Astrocyte (in vitro differentiated cells and primary cell): ENCODE measurements around the gene AATF. TPM values are rescaled to one million over a fixed set of nuclear protein-coding genes. Genes with fewer than 3 reads are reported as not detected.

ENCODE experiments used
- DNase-seq: peaks from one replicate; pipeline ENCODE4 v3.0.0-alpha.2; 2010; ENCODE audit warnings: low read depth
- FAIRE-seq: peaks from 2 replicates; lab custom pipeline; 2011; peaks lifted over from hg19 to GRCh38; lab: Jason Lieb, UNC
- H2AFZ ChIP-seq: 2 replicates; pipeline ENCODE4 v1.6.0; 2012; ENCODE audit warnings: low read depth, low read length, inconsistent platforms
- H3K27ac ChIP-seq: 2 replicates; pipeline ENCODE4 v1.5.1; 2011; ENCODE audit warnings: low read depth, low read length, inconsistent platforms
- H3K27me3 ChIP-seq: 2 replicates; pipeline ENCODE4 v1.6.0; 2011; ENCODE audit warnings: low read length, inconsistent platforms; ENCODE audit not compliant: insufficient read depth
- H3K36me3 ChIP-seq: 2 replicates; pipeline ENCODE4 v1.5.1; 2011; ENCODE audit warnings: low read length, inconsistent platforms; ENCODE audit not compliant: insufficient read depth
- H3K4me1 ChIP-seq: 2 replicates; pipeline ENCODE4 v1.5.1; 2011; ENCODE audit warnings: low read length, inconsistent platforms; ENCODE audit not compliant: insufficient read depth
- H3K4me2 ChIP-seq: 2 replicates; pipeline ENCODE4 v1.6.0; 2012; ENCODE audit warnings: low read length, inconsistent platforms
- H3K4me3 ChIP-seq: 2 replicates; pipeline ENCODE4 v1.5.1; 2011; ENCODE audit warnings: low read depth, mild to moderate bottlenecking, low read length, inconsistent platforms; ENCODE audit not compliant: insufficient read depth
- H3K79me2 ChIP-seq: 2 replicates; pipeline ENCODE4 v1.6.0; 2012; ENCODE audit warnings: mild to moderate bottlenecking, low read length, inconsistent platforms; ENCODE audit not compliant: insufficient read depth
- H3K9ac ChIP-seq: 2 replicates; pipeline ENCODE4 v1.6.0; 2012; ENCODE audit warnings: mild to moderate bottlenecking, low read length, inconsistent platforms
- H3K9me3 ChIP-seq: 2 replicates; pipeline ENCODE4 v1.5.1; 2012; ENCODE audit warnings: low read depth, mild to moderate bottlenecking, low read length, inconsistent platforms; ENCODE audit not compliant: insufficient read depth
- H4K20me1 ChIP-seq: 2 replicates; pipeline ENCODE4 v1.6.0; 2012; ENCODE audit warnings: low read length, inconsistent platforms; ENCODE audit not compliant: insufficient read depth
- H3K27ac Mint-ChIP-seq: one replicate; pipeline ENCODE4 v1.8.0; 2021; ENCODE audit warnings: mild to moderate bottlenecking, mixed read lengths; ENCODE audit not compliant: unreplicated experiment
- H3K27me3 Mint-ChIP-seq: one replicate; pipeline ENCODE4 v1.8.0; 2021; ENCODE audit warnings: low read depth, mixed read lengths; ENCODE audit not compliant: unreplicated experiment
- H3K36me3 Mint-ChIP-seq: one replicate; pipeline ENCODE4 v1.8.0; 2021; ENCODE audit warnings: low read depth, mixed read lengths; ENCODE audit not compliant: unreplicated experiment
- H3K4me1 Mint-ChIP-seq: one replicate; pipeline ENCODE4 v1.8.0; 2021; ENCODE audit warnings: low read depth, mixed read lengths; ENCODE audit not compliant: unreplicated experiment
- H3K4me3 Mint-ChIP-seq: one replicate; pipeline ENCODE4 v1.8.0; 2021; ENCODE audit warnings: mild to moderate bottlenecking, moderate library complexity, mixed read lengths; ENCODE audit not compliant: unreplicated experiment
- H3K9me3 Mint-ChIP-seq: one replicate; pipeline ENCODE4 v1.8.0; 2021; ENCODE audit warnings: mild to moderate bottlenecking, mixed read lengths; ENCODE audit not compliant: unreplicated experiment
- EZH2 ChIP-seq: IDR thresholded peaks from 2 replicates; pipeline ENCODE4 v1.6.1; 2012; ENCODE audit warnings: mild to moderate bottlenecking, low read length, inconsistent platforms; ENCODE audit not compliant: insufficient read depth
- total RNA-seq: library from RNA; stranded (reverse); gene quantifications from 2 replicates; pipeline ENCODE4 v1.2.1, GENCODE V29; 2021
- TF ChIP-seq, protein P1 (sequence below): IDR thresholded peaks from 2 replicates; pipeline ENCODE4 v1.5.1; 2011; ENCODE audit warnings: low read depth, mild to moderate bottlenecking, inconsistent platforms, low read length, moderate library complexity; ENCODE audit not compliant: insufficient read depth

AATF gene
- total RNA-seq, 1 donor from 2014 or later, result 47.1 TPM

DNA sequence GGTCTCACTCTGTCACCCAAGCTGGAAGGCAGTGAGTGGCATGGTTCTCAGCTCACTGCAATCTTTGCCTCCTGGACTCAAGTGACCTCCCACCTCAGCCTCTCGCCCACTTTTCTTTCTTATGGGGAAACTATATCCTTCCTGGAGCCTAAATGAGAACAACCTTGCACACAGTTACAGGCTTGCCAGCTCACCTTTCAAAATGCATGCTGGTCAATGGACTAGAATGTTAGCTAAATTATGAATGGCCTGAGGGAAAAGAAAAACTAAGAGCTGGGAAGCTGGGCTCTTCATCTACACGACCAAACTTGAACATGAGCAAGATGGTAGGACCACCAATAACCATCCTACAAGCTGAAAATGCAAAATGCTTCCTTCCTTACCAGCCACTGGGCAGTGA lies 22.1 kb upstream of the AATF start:
- Histone ChIP-seq H3K27me3 (peaks cover 43% of the 10 kb centered on the region), H3K9me3 (no peaks in the 10 kb centered on the region), H3K4me2 (no peak overlapping the region), H2AFZ (no peak overlapping the region), H3K36me3 (no peaks in the 10 kb centered on the region), H3K4me1 (peaks cover 19% of the 10 kb centered on the region), H3K4me3 (no peak overlapping the region), H3K79me2 (no peaks in the 10 kb centered on the region), H4K20me1 (peaks cover 10% of the 10 kb centered on the region), H3K9ac (no peak overlapping the region), H3K27ac (no peak overlapping the region)
- no peak overlapping the region for H3K27ac Mint-ChIP-seq
- DNase-seq (no peak), FAIRE-seq (no peak)
- peaks cover 27% of the 10 kb centered on the region for H3K4me1 Mint-ChIP-seq
- peaks cover 44% of the 10 kb centered on the region for H3K27me3 Mint-ChIP-seq
- no peak for TF ChIP-seq EZH2
- TF ChIP-seq, protein P1, sequence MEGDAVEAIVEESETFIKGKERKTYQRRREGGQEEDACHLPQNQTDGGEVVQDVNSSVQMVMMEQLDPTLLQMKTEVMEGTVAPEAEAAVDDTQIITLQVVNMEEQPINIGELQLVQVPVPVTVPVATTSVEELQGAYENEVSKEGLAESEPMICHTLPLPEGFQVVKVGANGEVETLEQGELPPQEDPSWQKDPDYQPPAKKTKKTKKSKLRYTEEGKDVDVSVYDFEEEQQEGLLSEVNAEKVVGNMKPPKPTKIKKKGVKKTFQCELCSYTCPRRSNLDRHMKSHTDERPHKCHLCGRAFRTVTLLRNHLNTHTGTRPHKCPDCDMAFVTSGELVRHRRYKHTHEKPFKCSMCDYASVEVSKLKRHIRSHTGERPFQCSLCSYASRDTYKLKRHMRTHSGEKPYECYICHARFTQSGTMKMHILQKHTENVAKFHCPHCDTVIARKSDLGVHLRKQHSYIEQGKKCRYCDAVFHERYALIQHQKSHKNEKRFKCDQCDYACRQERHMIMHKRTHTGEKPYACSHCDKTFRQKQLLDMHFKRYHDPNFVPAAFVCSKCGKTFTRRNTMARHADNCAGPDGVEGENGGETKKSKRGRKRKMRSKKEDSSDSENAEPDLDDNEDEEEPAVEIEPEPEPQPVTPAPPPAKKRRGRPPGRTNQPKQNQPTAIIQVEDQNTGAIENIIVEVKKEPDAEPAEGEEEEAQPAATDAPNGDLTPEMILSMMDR, result no peak
- H3K4me3 Mint-ChIP-seq, result no peak overlapping the region
- peaks cover 4% of the 10 kb centered on the region for H3K36me3 Mint-ChIP-seq
- H3K9me3 Mint-ChIP-seq, result peaks cover 4% of the 10 kb centered on the region

DNA sequence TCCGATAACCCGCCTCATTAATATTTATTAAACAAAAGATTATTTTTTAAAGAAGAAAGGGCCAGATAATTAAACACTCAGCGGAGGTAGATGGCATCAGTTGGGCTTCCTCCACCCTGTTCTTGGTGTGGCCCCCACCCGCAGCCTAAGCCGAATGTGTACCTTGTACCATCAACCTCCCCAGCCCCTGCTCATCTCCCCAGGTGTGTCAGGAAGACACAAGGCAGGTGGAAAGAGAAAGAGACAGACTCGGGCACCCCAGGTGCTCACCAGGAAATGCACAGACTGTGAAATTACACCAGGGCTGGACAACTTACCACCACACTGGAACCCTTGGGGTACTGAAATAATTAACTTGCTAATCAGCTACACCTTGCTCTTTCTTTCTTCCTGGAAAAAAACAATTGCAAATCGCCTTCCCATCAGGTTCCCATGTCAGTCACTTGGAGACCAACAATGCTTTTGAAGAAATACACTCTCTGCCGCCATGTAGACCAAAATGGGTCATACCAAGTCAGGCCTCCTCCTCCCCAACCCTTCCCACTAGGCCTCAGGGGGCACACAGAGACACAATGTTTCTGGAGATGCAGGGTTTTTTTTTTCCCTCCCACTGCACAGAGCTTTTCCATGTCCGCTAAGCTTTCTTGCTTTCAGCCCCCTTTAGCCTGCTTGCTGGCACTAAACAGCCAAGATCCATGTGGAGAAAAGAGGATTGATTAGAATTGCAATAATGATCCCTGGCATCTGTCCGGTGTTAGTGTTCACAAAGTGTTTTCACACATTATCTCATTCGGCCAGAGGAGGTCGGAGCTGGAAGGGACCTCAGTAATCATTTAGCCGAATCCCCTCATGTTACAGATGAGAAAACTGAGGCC lies 20.0 kb upstream of the AATF start:
- H3K36me3 Mint-ChIP-seq, result peaks cover 8% of the 10 kb centered on the region
- peaks cover 6% of the 10 kb centered on the region for H3K9me3 Mint-ChIP-seq
- Histone ChIP-seq H3K9ac (no peak overlapping the region), H3K4me1 (peaks cover 17% of the 10 kb centered on the region), H2AFZ (peak overlapping the region; percentile 19), H4K20me1 (peaks cover 15% of the 10 kb centered on the region), H3K79me2 (no peaks in the 10 kb centered on the region), H3K27me3 (peaks cover 62% of the 10 kb centered on the region), H3K36me3 (no peaks in the 10 kb centered on the region), H3K4me3 (no peak overlapping the region), H3K27ac (no peak overlapping the region), H3K9me3 (peaks cover 2% of the 10 kb centered on the region), H3K4me2 (peak overlapping the region; percentile 71)
- no peak overlapping the region for H3K4me3 Mint-ChIP-seq
- DNase-seq (no peak), FAIRE-seq (no peak)
- peaks cover 29% of the 10 kb centered on the region for H3K4me1 Mint-ChIP-seq
- peaks cover 61% of the 10 kb centered on the region for H3K27me3 Mint-ChIP-seq
- peak overlapping the region; percentile 37 for H3K27ac Mint-ChIP-seq
- TF ChIP-seq, protein P1, result no peak
- peak; percentile 12 for TF ChIP-seq EZH2
